ENCODE data around the gene PPM1K.

PPM1K gene

DNA sequence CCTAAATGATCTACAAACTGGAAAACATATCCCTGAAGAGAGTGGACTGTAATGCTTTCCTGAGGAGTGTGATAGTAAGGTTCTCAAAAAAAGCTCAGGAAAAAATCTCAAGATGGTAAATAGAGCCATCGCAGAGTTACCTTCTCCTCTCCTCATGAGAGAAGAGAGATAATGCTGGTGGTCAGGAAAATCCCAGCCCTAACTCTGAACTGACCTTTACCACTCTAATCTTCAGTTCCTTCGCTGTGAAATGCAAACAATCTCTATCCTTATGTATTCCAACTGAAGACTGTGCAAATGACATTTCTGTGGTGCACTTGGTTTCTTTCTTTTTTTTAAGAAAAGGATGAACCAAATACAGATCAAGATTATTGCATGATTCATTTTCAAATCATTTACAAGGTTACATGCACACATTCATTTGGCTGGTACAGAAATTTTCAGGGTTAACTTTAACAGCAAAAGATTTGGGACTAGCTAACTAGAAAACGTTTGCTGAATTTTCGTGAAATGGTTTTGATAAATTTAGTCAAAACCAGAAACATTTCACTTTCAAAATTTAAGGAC lies 8.3 kb downstream of the PPM1K start:
- Histone ChIP-seq H3K4me3 (ENCODE audit: low read length) (peak overlapping the region; percentile 59), H3K27ac (ENCODE audit: low read depth, low read length) (peak overlapping the region; percentile 73), H4K20me1 (ENCODE audit: control insufficient read depth, insufficient read depth, low read depth, low read length) (peaks cover 10% of the 10 kb centered on the region), H3K27me3 (ENCODE audit: control insufficient read depth, low read length) (no peaks in the 10 kb centered on the region), H3K4me2 (ENCODE audit: low read length) (peak overlapping the region; percentile 98), H3K9me3 (ENCODE audit: control insufficient read depth, insufficient read depth, low read length) (no peaks in the 10 kb centered on the region), H3K79me2 (ENCODE audit: control insufficient read depth, low read length) (peaks cover 84% of the 10 kb centered on the region), H3K36me3 (ENCODE audit: control insufficient read depth, low read length) (peaks cover 80% of the 10 kb centered on the region), H3K4me1 (ENCODE audit: control insufficient read depth, low read length) (peaks cover 60% of the 10 kb centered on the region), H3K9me2 (replicated peaks; ENCODE audit: control insufficient read depth, low read length) (no peaks in the 10 kb centered on the region), H3F3A (ENCODE audit: control insufficient read depth, insufficient read depth) (peaks cover 14% of the 10 kb centered on the region)
- TF ChIP-seq EZH2phosphoT487 (IDR thresholded peaks at IDR 0.05; ENCODE audit: borderline replicate concordance, low read length): no peak
- TF ChIP-seq, protein P1, sequence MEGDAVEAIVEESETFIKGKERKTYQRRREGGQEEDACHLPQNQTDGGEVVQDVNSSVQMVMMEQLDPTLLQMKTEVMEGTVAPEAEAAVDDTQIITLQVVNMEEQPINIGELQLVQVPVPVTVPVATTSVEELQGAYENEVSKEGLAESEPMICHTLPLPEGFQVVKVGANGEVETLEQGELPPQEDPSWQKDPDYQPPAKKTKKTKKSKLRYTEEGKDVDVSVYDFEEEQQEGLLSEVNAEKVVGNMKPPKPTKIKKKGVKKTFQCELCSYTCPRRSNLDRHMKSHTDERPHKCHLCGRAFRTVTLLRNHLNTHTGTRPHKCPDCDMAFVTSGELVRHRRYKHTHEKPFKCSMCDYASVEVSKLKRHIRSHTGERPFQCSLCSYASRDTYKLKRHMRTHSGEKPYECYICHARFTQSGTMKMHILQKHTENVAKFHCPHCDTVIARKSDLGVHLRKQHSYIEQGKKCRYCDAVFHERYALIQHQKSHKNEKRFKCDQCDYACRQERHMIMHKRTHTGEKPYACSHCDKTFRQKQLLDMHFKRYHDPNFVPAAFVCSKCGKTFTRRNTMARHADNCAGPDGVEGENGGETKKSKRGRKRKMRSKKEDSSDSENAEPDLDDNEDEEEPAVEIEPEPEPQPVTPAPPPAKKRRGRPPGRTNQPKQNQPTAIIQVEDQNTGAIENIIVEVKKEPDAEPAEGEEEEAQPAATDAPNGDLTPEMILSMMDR (IDR thresholded peaks at IDR 0.05; ENCODE audit: low read depth, low read length, poor library complexity, severe bottlenecking): no peak

DNA sequence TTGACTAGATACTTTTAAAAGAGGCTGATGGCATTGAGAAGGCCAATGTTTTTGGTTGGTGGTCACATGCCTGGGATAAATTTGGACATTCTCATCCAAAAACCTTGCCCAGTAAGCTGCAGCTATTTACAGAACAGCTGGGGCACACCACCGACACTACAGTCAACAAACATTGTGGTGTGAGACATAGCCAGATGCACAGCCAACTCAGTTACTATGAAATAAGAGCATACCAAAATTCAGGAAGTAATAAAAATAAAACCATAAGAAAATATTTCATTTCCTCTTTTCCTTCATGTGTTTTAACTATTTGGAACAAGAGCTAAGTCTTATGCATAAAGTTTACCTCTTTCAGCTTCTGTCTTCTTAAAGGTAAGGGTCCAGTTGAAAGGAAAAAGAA lies 8.8 kb downstream of the PPM1K start:
- Histone ChIP-seq H3F3A (ENCODE audit: control insufficient read depth, insufficient read depth) (peaks cover 12% of the 10 kb centered on the region), H3K36me3 (ENCODE audit: control insufficient read depth, low read length) (peaks cover 85% of the 10 kb centered on the region), H3K9me2 (replicated peaks; ENCODE audit: control insufficient read depth, low read length) (no peaks in the 10 kb centered on the region), H4K20me1 (ENCODE audit: control insufficient read depth, insufficient read depth, low read depth, low read length) (peaks cover 10% of the 10 kb centered on the region), H3K4me3 (ENCODE audit: low read length) (peak overlapping the region; percentile 59), H3K79me2 (ENCODE audit: control insufficient read depth, low read length) (peaks cover 79% of the 10 kb centered on the region), H3K4me2 (ENCODE audit: low read length) (peak overlapping the region; percentile 98), H3K27ac (ENCODE audit: low read depth, low read length) (peak overlapping the region; percentile 73), H3K9me3 (ENCODE audit: control insufficient read depth, insufficient read depth, low read length) (no peaks in the 10 kb centered on the region), H3K27me3 (ENCODE audit: control insufficient read depth, low read length) (no peaks in the 10 kb centered on the region), H3K4me1 (ENCODE audit: control insufficient read depth, low read length) (peaks cover 56% of the 10 kb centered on the region)
- TF ChIP-seq, protein P1 (IDR thresholded peaks at IDR 0.05; ENCODE audit: low read depth, low read length, poor library complexity, severe bottlenecking): no peak
- TF ChIP-seq EZH2phosphoT487 (IDR thresholded peaks at IDR 0.05; ENCODE audit: borderline replicate concordance, low read length): no peak

DNA sequence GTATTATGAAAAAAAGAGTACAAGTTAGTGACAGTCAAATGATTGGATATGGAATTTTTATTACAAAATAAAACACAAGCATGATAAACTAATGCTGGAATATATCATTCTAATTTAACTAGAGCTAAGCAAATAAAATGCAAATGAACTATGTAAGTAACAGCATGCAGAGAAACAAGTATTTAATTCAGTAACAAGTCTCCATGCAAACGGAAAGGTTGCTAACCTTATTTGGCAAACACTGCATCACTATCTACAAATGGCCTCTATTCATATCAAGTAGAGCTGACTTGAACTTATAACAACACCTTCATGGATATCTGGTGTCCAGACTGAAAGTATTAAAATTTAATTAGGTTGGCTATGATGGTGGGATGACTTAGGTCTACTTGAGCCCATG lies 15.4 kb downstream of the PPM1K start:
- H4K20me1 ChIP-seq (ENCODE audit: control insufficient read depth, insufficient read depth, low read depth, low read length): no peaks in the 10 kb centered on the region
- H3K4me2 ChIP-seq (ENCODE audit: low read length): no peak overlapping the region
- no peaks in the 10 kb centered on the region for H3K27me3 ChIP-seq (ENCODE audit: control insufficient read depth, low read length)
- no peaks in the 10 kb centered on the region for H3K4me1 ChIP-seq (ENCODE audit: control insufficient read depth, low read length)
- H3K4me3 ChIP-seq (ENCODE audit: low read length): no peak overlapping the region
- no peaks in the 10 kb centered on the region for H3K9me2 ChIP-seq (replicated peaks; ENCODE audit: control insufficient read depth, low read length)
- peaks cover 93% of the 10 kb centered on the region for H3K36me3 ChIP-seq (ENCODE audit: control insufficient read depth, low read length)
- TF ChIP-seq, protein P1 (IDR thresholded peaks at IDR 0.05; ENCODE audit: low read depth, low read length, poor library complexity, severe bottlenecking): no peak
- no peak for TF ChIP-seq EZH2phosphoT487 (IDR thresholded peaks at IDR 0.05; ENCODE audit: borderline replicate concordance, low read length)
- no peak overlapping the region for H3K27ac ChIP-seq (ENCODE audit: low read depth, low read length)
- H3K9me3 ChIP-seq (ENCODE audit: control insufficient read depth, insufficient read depth, low read length): no peaks in the 10 kb centered on the region
- H3F3A ChIP-seq (ENCODE audit: control insufficient read depth, insufficient read depth): 0 out of 2 replicates have a peak, but pooled peaks cover 4% of the 10 kb centered on the region
- H3K79me2 ChIP-seq (ENCODE audit: control insufficient read depth, low read length): peaks cover 17% of the 10 kb centered on the region
